K562 (cell line): ENCODE results near the gene MTHFS. TPM values are rescaled to one million over a fixed set of nuclear protein-coding genes. Genes with fewer than 3 reads are reported as not detected.

Experiments used
- ATAC-seq: fragments of 200-7000 bp; cut with Tn5 transposase; 3 replicates; pipeline ENCODE4 v1.9.1; 2020; ENCODE audit warnings: moderate library complexity
- BruUV-seq: library from RNA; stranded (reverse); fragments of 400-500 nt; replicated peaks from 2 replicates; lab custom pipeline; 2021; lab: Mats Ljungman, UMichigan
- CTCF ChIA-PET: fragments of 300-600 bp; formaldehyde crosslinking; extraction: SDS; loops from one replicate; lab custom pipeline; 2021; ENCODE audit warnings: low intra/inter-chr PET ratio; lab: Yijun Ruan, JAX
- POLR2A ChIA-PET: fragments of 300-600, 350-650 bp; sonication (Branson Sonifier 250); formaldehyde crosslinking; extraction: SDS; loops from one replicate; lab custom pipeline; 2021; ENCODE audit warnings: antibody characterized with exemption, inconsistent platforms; lab: Yijun Ruan, JAX
- DNase-seq, 4 experiments: peaks; one replicate each; pipeline versions ENCODE4 v3.0.0 to v3.0.0-alpha.2; 2011 to 2018; ENCODE audit warnings: low spot score in 3 of 4, mixed read lengths in 3 of 4; ENCODE audit errors: extremely low read depth in 1 of 4
- FAIRE-seq: peaks from 2 replicates; lab custom pipeline; 2011; peaks lifted over from hg19 to GRCh38; lab: Jason Lieb, UNC
- H2AFZ ChIP-seq: 2 replicates; pipeline ENCODE4 v1.6.0; 2011; ENCODE audit warnings: low read depth, low read length, control low read depth, inconsistent platforms
- H3K27ac ChIP-seq: fragments of 200-600 bp; 3 replicates; pipeline ENCODE4 v1.8.0; 2011; ENCODE audit warnings: low read depth, mild to moderate bottlenecking, control low read depth, inconsistent platforms, low read length, moderate library complexity, mixed read lengths; ENCODE audit errors: extremely low read depth
- H3K27me3 ChIP-seq, 2 experiments: fragments of 300-600 bp in 1 of 2; 2 replicates in 1 of 2; 3 replicates in 1 of 2; pipeline versions ENCODE4 v1.6.0 to v1.8.0; 2011; ENCODE audit warnings: inconsistent platforms in 2 of 2, low read length in 2 of 2, mild to moderate bottlenecking in 1 of 2, mixed read lengths in 1 of 2, moderate library complexity in 1 of 2; ENCODE audit not compliant: control insufficient read depth in 2 of 2, insufficient read depth in 2 of 2
- H3K36me3 ChIP-seq: fragments of 300-600 bp; 3 replicates; pipeline ENCODE4 v1.8.0; 2011; ENCODE audit warnings: mild to moderate bottlenecking, low read length, inconsistent platforms; ENCODE audit not compliant: control insufficient read depth, insufficient read depth
- H3K4me1 ChIP-seq, 2 experiments: fragments of 200-600 bp in 1 of 2; replicated peaks in 1 of 2; 2 replicates in 1 of 2; 3 replicates in 1 of 2; pipeline versions ENCODE4 v1.5.1 to v1.8.0; 2011; ENCODE audit warnings: inconsistent platforms in 2 of 2, low read length in 2 of 2, mild to moderate bottlenecking in 1 of 2, mixed read lengths in 1 of 2, moderate library complexity in 1 of 2; ENCODE audit not compliant: control insufficient read depth in 2 of 2, insufficient read depth in 2 of 2
- H3K4me2 ChIP-seq: 2 replicates; pipeline ENCODE4 v1.6.1; 2011; ENCODE audit warnings: low read length, control low read depth, inconsistent platforms, mixed read lengths; ENCODE audit not compliant: insufficient read depth
- H3K4me3 ChIP-seq: fragments of 200-600 bp; sonication (generic), shearing (Covaris generic); 2 replicates; pipeline ENCODE4 v1.5.1; 2016; ENCODE audit warnings: control low read depth, inconsistent platforms
- H3K79me2 ChIP-seq: fragments of 200-600 bp; 3 replicates; pipeline ENCODE4 v1.8.0; 2011; ENCODE audit warnings: low read length, inconsistent platforms; ENCODE audit not compliant: control insufficient read depth, insufficient read depth
- H3K9ac ChIP-seq, 2 experiments: 2 replicates each; pipeline versions ENCODE4 v1.6.0 to v1.6.1; 2011; ENCODE audit warnings: low read depth in 2 of 2, low read length in 2 of 2, control low read depth in 1 of 2, inconsistent platforms in 1 of 2, mild to moderate bottlenecking in 1 of 2, mixed read lengths in 1 of 2; ENCODE audit not compliant: insufficient read depth in 1 of 2
- H3K9me1 ChIP-seq: one replicate; pipeline ENCODE4 v1.6.0; 2011; ENCODE audit warnings: inconsistent platforms, mild to moderate bottlenecking, low read length, moderate library complexity; ENCODE audit not compliant: control insufficient read depth, insufficient read depth
- H3K9me3 ChIP-seq: replicated peaks from 2 replicates; pipeline ENCODE4 v1.5.1; 2011; ENCODE audit warnings: low read depth, low read length, inconsistent platforms; ENCODE audit not compliant: control insufficient read depth, insufficient read depth
- H4K20me1 ChIP-seq: replicated peaks from 2 replicates; pipeline ENCODE4 v1.6.1; 2011; ENCODE audit warnings: low read length, inconsistent platforms, mixed read lengths; ENCODE audit not compliant: control insufficient read depth, insufficient read depth
- CEBPZ ChIP-seq: fragments of 150-350 bp; IDR thresholded peaks from 2 replicates; pipeline ENCODE4 v1.6.1; 2014; ENCODE audit warnings: low read depth, mild to moderate bottlenecking, low read length, borderline replicate concordance
- HSF4 ChIP-seq: fragments of 250-450 bp; sonication (Bioruptor Pico); IDR thresholded peaks from 2 replicates; pipeline ENCODE4 v2.1.2; 2022; ENCODE audit warnings: mild to moderate bottlenecking, moderate library complexity, borderline replicate concordance
- IFI16 ChIP-seq: fragments of 250-450 bp; sonication (Bioruptor Pico); IDR thresholded peaks from 2 replicates; pipeline ENCODE4 v2.1.2; 2022; ENCODE audit warnings: mild to moderate bottlenecking, inconsistent platforms
- NFIC ChIP-seq: fragments of 450-650 bp; IDR thresholded peaks from 2 replicates; pipeline ENCODE4 v1.6.1; 2017; ENCODE audit warnings: mild to moderate bottlenecking, inconsistent platforms
- POLR2G ChIP-seq: fragments of 200-400 bp; formaldehyde crosslinking; IDR thresholded peaks from 2 replicates; pipeline ENCODE4 v1.6.1; 2017; ENCODE audit warnings: low read depth, mild to moderate bottlenecking, antibody characterized with exemption, low read length, moderate library complexity
- TRIM24 ChIP-seq, 2 experiments: fragments of 450-650 bp; IDR thresholded peaks; 2 replicates each; pipeline ENCODE4 v1.6.1; 2016
- ZBED1 ChIP-seq: IDR thresholded peaks from 2 replicates; pipeline ENCODE4 v1.6.1; 2014
- ZBTB1 ChIP-seq: sonication (generic); formaldehyde crosslinking; IDR thresholded peaks from 2 replicates; pipeline ENCODE4 v1.8.1; 2023; ENCODE audit warnings: missing genetic modification reagents, low read depth, mild to moderate bottlenecking, borderline replicate concordance
- ZNF280A ChIP-seq: fragments of 450-650 bp; IDR thresholded peaks from 2 replicates; pipeline ENCODE4 v1.6.1; 2018; ENCODE audit warnings: mild to moderate bottlenecking, low read depth; ENCODE audit not compliant: partially characterized antibody
- ZNF764 ChIP-seq: fragments of 250-450 bp; sonication (Bioruptor Pico); IDR thresholded peaks from 2 replicates; pipeline ENCODE4 v1.4.0; 2020; ENCODE audit warnings: low read depth, mild to moderate bottlenecking, moderate library complexity
- WGBS: fragments of 100-300 bp; shearing (Covaris generic); methylation state at CpG from one replicate; pipeline ENCODE4 v1.1.6; 2016; ENCODE audit warnings: low coverage, mixed read lengths; ENCODE audit not compliant: insufficient coverage; ENCODE audit errors: missing lambda C conversion rate; 5-methylcytosine and 5-hydroxymethylcytosine counted together
- in situ Hi-C: fragments of 300-500 bp; cut with MboI; formaldehyde crosslinking; loops from 4 replicates; pipeline ENCODE4 v1.15.0; 2018; ENCODE audit warnings: inconsistent platforms, mixed read lengths
- intact Hi-C: fragments of 100-400 bp; cut with micrococcal nuclease; formaldehyde crosslinking; loops from 2 replicates; pipeline ENCODE4 v1.14.2; 2022
- polyA plus RNA-seq, 8 experiments: library from polyadenylated mRNA; depleted of rRNA in 4 of 8; stranded (reverse) in 5 of 8; unstranded in 3 of 8; fragments of >200 nt; fragmentation: Nextera tagmentation in 2 of 8; fragmentation: Illumina TruSeq in 1 of 8; extraction: Ambion mirVana in 2 of 8; extraction: Trizol in 1 of 8; gene quantifications; 2 replicates each; pipeline versions ENCODE4 v1.2.1 to v1.2.3, GENCODE V29; 2011 to 2014; ENCODE audit warnings: inconsistent platforms in 1 of 8, missing spikeins in 1 of 8
- total RNA-seq, 7 experiments: library from RNA; depleted of rRNA in 6 of 7; stranded (reverse); fragments of >200 nt in 6 of 7; fragmentation: Illumina TruSeq in 2 of 7; extraction: Trizol in 2 of 7; gene quantifications; 2 replicates each; pipeline versions ENCODE4 v1.2.1 to v1.2.3, GENCODE V29; 2011 to 2021; ENCODE audit warnings: low replicate concordance in 1 of 7

MTHFS gene
- total and polyA plus RNA-seq, 9 of the 15 experiments (the other 6 are each of a cell fraction or from before 2014, with no cell fraction given), result 17.8 to 79.3 (median 41.7) TPM

GRCh38 chr15:79918278-79918677 lies 21.5 kb upstream of the MTHFS start:
- Histone ChIP-seq H3K4me2 (no peak overlapping the region), H3K9me3 (peaks cover 47% of the 10 kb centered on the region), H3K4me1 (peaks cover 8 to 15% of the 10 kb centered on the region in 2 experiments; a peak in 4 of 5 replicates), H2AFZ (no peak overlapping the region), H3K36me3 (peaks cover 44% of the 10 kb centered on the region; the same call in 2 of the 3 replicates), H3K79me2 (peaks cover 26% of the 10 kb centered on the region), H3K9ac (no peak overlapping the region), H3K27me3 (no peaks in the 10 kb centered on the region), H3K9me1 (no peaks in the 10 kb centered on the region), H3K27ac (no peak overlapping the region), H3K4me3 (no peak overlapping the region), H4K20me1 (no peaks in the 10 kb centered on the region)
- 93% methylated on average over 11 of the region's 11 CpGs for WGBS
- in situ Hi-C loops (no loop called here), intact Hi-C loops (no loop called here)
- DNase-seq (no peak), FAIRE-seq (no peak), ATAC-seq (no peak)
- no TSS peak for BruUV-seq
- ChIA-PET CTCF (no interaction called here), POLR2A (interaction anchor here (0.6 kb wide), 1 partner anchor 22 kb away, joined by 4 read pairs; the partner anchor contains the start of gene MTHFS)
- peak; percentile 74 for TF ChIP-seq POLR2G
- TF ChIP-seq IFI16 (CRISPR knock-in tag), result no peak

DNA sequence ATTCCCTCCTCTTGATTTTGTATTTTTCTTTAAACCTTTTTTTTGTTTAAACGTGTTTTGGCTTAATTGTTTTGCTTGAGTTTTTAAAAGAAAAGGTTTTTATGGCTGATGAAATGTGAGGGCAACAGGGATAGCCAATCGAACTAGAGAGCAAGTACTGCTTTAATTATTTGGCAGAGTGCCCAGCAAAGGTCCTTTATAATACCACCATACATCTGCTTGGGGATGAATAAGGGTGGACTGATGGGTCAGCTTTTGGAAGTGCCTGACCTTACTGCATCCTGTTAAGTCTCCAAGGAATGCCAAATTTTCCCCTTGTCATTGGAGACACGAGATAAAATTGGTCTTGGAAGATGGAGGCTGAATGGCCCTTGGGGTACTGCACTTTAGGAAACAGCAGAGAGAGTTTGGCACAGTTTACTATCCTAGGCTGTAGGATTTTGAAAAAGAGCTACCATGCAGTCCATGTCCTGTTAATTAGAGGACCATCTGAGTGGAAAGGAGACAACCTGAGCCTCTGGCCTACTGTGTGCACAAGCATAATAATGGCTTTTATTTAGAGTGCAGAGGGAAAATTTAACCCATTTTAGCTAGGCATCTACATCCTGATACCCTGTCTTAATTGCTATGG lies 19.8 kb upstream of the MTHFS start:
- H3K27ac ChIP-seq, result no peak overlapping the region
- peaks cover 38% of the 10 kb centered on the region for H3K9me3 ChIP-seq
- ChIA-PET POLR2A (no interaction called here), CTCF (no interaction called here)
- 56% methylated on average over 3 of the region's 3 CpGs for WGBS
- ATAC-seq (no peak), FAIRE-seq (no peak), DNase-seq (no peak)
- H3K4me3 ChIP-seq, result no peak overlapping the region
- H3K9me1 ChIP-seq, result no peaks in the 10 kb centered on the region
- H2AFZ ChIP-seq, result no peak overlapping the region
- peaks cover 0 to 7% of the 10 kb centered on the region in 2 experiments; a peak in 1 of 5 replicates for H3K4me1 ChIP-seq
- in situ Hi-C loops, result no loop called here
- no peak overlapping the region for H3K9ac ChIP-seq
- H3K36me3 ChIP-seq, result peaks cover 42% of the 10 kb centered on the region; the same call in 2 of the 3 replicates
- no peaks in the 10 kb centered on the region for H3K27me3 ChIP-seq
- H3K79me2 ChIP-seq, result peaks cover 10% of the 10 kb centered on the region
- intact Hi-C loops, result no loop called here
- no TSS peak for BruUV-seq
- no peaks in the 10 kb centered on the region for H4K20me1 ChIP-seq
- H3K4me2 ChIP-seq, result no peak overlapping the region
- TF ChIP-seq NFIC (peak; percentile 78), ZNF280A (no peak), HSF4 (CRISPR knock-in tag) (no peak), CEBPZ (no peak), ZBED1 (no peak), TRIM24 (IDR thresholded peaks at IDR 0.05) (peak; percentile 83 to 91; a peak in 3 of 4 replicates), ZNF764 (CRISPR knock-in tag) (no peak), ZBTB1 (CRISPR knock-in tag) (no peak)
